ENCODE data around the gene EEIG1.

DNA sequence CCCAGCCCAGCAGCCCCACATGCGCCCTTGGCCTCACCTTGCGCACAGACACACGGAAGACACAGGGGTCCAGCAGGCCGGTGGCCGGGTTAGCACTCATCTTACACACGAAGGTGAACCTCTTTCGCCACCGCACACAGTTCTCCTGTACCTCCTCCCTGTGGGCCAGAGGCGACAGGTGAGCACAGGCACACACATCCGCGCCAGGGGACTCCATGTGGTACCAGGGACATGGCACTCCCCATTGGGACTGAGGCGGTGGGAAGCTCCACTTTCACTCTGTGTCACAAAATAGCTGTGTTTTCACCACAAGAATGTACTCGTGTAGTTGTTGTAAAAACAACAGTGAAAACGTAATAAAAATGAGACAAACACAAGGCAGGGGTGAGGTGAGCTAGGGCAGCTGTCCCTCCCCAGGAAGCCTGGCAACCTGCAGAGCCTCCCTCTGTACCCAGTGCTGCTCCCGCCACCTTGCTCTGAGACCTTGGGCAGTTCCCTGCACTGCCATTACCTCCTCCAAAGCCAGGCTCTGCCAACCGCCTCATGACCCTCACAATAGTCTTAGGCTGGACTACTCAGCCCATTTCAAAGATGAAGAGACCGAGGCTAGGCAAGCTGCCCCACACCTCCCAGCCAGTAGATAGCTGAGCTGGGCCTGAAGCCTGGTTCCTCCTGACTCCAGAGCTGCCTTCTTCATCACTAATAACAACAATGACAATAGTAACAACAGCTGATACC, 26.9 kb downstream of the EEIG1 start:
- TF ChIP-seq POLR2AphosphoS5 (IDR thresholded peaks at IDR 0.05) (no peak), POLR2A (IDR thresholded peaks at IDR 0.05) (no peak), CTCF (IDR thresholded peaks at IDR 0.05) (no peak)

Measured in suprapubic skin (tissue), 4 donors.